GM19468 (cell line): Measurements from ENCODE around the gene C1QTNF4.
"Not testable (repeated sequence)": the region's sequence is repeated elsewhere in the genome, so short reads cannot be mapped to it uniquely, and the experiment has no call there.

ENCODE experiments used
- ATAC-seq: cut with Tn5 transposase; IDR thresholded peaks from one replicate; pipeline ENCODE4 v1.9.1; 2021; ENCODE audit warnings: mild to moderate bottlenecking, moderate library complexity, moderate number of reproducible peaks; ENCODE audit not compliant: unreplicated experiment; ENCODE audit errors: extremely low read depth

Gene C1QTNF4

DNA sequence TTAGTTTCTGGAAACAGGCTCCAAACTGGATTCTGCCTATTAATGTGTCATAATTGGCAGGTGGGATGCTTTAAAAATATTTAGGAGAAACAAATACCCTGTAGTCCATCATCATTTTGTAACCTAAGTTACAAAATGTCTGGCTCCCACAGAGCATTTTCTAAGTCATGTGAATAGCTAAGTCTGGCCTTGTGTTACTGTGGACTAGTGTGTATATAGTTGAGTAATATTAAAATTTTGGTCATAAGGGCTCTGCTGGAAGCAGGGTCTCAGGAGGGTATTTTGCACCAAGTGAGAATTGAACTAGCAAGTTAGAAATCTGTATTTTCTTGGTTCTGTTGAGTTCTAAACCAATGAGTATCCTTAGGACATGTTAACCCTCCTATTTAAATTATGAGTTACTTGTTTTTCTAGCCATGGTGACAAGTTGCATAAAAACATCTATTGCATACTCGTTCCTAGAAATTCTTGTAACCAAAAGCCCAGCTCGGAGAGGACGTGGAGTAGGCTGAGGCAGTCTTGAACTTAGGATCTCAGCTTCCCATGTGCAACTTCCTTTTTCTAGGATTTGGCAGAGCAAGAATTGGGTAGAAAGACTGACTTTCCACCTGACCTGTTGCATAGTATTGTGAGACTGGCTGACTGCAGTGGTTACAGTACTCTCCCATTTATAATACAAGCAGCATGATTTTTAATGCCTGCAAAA is 23.4 kb downstream of the C1QTNF4 start:
- ATAC-seq: no peak

DNA sequence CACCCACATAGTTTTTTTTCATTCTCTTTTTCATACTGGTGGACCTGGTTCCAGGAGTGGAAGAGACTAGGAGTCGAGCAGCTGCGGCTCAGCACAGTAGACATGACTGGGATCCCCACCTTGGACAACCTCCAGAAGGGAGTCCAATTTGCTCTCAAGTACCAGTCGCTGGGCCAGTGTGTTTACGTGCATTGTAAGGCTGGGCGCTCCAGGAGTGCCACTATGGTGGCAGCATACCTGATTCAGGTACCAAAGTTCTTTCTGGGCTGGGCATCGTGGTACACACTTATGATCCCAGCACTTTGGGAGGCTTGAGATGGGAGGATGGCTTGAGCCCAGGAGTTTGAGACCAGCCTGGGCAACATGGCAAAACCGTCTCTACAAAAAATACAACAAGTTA is 24.6 kb downstream of the C1QTNF4 start:
- no peak for ATAC-seq

DNA sequence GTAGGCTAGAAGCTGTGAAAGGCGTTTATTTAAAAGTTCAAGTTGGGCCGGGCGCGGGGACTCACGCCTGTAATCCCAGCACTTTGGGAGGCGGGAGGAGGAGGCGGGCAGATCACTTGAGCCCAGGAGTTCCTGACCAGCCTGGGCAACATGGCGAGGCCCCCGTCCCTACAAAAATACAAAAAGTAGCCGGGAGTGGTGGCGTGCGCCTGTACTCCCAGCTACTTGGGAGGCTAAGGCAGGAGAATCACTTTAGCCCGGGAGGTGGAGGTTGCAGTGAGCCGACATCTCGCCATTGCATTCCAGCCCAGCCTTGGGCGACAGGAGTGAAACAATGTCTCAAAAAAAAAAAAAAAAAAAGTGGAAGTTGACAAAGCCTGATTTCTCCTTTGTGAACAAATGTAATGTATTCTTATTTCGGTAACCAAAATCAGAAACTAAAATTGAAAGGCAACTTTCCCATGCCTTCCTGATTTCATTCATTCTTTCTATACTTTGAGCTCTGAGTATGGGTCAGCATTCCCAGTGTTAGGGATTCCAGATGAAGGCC is 28.0 kb downstream of the C1QTNF4 start:
- no peak for ATAC-seq

DNA sequence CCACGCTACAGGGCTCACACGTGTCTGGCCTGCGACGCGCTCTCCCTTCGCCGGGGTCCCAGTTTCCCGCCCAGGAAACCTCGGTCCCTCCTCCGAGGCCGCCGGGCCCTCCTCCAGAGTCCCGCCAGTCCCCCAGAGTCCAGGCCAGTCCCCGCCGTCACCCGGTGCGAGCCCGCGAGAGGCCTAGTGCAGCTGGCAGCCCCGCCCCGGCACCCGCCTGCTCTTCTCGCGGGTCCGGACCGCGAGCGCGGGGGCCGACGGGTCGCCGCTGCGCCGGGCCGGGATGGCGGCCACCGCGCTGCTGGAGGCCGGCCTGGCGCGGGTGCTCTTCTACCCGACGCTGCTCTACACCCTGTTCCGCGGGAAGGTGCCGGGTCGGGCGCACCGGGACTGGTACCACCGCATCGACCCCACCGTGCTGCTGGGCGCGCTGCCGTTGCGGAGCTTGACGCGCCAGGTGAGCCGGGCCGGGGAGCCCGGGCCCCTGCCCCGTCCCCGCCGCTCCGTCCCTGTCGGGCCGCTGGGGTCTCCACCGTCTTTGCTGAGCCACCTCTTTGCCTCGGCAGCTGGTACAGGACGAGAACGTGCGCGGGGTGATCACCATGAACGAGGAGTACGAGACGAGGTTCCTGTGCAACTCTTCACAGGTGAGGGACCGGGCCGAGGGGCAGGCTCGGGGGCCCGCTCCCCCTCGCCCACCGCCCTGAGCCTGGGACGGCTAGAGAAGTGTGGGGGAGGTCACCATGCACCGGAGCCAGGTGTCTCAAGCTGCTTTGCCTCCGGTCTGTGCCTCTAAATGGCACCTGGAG is 28.7 kb downstream of the C1QTNF4 start, which contains the start of gene PTPMT1:
Gene PTPMT1, plus strand, starts transcription at position 260 of the 809 bp plus-strand sequence. Its CDS starts 24 bp downstream, at position 284.
- ATAC-seq: peak; percentile 49

DNA sequence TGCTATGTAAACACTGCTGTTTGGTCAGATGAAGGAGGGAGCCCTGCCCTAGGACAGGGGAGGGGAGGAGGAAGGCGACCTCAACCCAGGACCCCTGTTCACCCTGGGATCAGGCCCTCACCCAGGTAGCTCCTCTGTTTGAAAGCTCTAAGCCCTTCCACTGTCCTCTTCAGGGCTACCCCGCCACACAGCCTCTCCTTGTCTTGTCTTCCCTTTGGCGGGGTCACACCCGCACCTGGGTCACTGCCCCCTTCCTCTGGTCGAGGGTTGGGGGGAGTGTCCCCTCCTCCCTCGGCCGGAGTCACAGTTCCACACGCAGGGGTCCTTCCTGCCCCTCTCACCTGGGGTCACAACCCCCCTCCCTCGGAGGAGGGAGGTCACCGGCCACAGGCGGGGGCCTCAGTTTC is 29.3 kb downstream of the C1QTNF4 start:
- ATAC-seq: no peak

DNA sequence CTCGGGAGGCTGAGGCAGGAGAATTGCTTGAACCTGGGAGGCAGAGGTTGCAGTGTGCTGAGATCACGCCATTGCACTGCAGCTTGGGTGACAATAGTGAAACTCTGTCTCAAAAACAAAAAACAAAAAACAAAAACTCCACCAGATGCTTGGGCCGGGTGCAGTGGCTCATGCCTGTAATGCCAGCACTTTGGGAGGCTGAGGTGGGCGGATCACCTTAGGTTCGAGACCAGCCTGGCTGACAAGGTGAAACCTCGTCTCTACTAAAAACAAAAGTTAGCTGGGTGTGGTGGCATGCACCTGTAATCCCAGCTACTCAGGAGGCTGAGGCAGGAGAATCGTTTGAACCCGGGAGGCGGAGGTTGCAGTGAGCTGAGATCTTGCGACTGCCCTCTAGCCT is 29.8 kb downstream of the C1QTNF4 start:
- ATAC-seq: not testable (repeated sequence)

DNA sequence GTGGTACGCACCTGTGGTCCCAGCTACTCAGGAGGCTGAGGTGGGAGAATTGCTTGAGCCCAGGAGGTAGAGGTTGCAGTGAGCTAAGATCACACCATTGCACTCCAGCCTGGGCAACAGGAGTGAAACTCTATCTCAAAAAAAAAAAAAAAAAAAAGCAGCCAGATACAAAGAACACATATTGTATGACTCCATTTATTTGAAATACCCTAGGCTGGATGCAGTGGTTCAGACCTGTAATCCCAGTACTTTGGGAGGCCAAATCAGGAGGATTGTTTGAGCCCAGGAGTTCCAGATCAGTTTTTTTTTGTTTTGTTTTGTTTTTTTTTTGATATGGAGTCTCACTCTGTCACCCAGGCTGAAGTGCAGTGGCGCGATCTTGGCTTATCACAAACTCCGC is 31.8 kb downstream of the C1QTNF4 start:
- not testable (repeated sequence) for ATAC-seq

DNA sequence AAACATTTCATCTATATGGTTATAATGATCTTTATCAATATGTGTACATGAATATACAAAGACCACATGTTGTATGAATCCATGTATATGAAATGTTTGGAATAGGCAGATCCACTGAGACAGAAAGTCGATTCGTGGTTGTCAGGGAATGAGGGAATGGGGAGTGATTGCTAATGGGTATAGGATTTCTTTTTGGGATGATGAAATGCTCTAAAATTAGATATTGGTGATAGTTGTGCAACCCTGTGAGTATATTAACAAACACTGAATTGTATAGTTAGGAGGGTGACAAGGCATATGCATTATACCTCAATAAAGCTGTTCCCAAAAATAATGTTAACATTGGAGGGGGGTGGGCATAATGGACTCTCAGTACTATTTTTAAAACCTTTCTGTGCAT is 33.8 kb downstream of the C1QTNF4 start:
- no peak for ATAC-seq

DNA sequence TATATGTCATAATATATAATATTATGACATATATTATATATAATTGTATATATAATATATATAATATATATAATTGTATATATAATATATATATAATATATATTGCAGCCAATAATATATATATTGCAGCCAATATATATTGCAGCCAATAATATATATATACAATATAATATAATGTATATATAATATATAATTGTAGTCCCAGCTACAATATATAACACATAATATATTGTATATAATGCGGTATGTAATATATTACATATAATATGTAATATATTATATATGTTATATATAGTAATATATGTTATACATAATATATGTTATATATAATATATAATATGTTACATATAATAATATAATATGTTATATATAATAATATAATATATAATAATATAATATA is 35.5 kb downstream of the C1QTNF4 start:
- ATAC-seq: no peak

DNA sequence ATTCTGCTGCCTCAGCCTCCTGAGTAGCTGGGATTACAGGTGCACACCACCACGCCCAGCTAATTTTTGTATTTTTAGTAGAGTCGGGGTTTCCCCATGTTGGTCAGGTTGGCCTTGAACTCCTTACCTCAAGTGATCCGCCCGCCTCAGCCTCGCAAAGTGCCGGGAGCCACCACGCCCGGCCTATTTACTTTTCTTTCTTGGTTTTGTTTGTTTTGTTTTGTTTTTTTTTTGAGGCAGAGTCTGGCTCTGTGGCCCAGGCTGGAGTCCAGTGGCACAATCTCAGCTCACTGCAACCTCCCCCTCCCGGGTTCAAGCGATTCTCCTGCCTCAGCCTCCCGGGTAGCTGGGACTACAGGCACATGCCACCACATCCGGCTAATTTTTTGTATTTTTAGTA is 37.2 kb downstream of the C1QTNF4 start:
- ATAC-seq: not testable (repeated sequence)

DNA sequence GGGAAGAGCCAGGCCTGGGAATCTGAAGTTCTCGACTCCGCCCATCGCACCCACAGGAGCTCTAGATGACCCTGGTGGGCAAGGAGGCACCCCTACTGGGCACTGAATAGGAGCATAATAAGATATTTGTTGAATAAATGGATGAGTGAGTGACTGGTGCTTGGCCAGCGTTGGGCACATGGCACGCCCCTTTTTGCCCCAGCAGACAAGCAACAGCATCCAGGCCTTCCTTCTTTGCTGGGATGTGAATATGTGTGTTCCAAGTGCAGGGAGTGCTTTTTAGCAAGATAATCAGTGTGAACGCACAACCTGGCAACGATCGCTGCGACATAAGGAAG is 40.8 kb downstream of the C1QTNF4 start:
- ATAC-seq: no peak

DNA sequence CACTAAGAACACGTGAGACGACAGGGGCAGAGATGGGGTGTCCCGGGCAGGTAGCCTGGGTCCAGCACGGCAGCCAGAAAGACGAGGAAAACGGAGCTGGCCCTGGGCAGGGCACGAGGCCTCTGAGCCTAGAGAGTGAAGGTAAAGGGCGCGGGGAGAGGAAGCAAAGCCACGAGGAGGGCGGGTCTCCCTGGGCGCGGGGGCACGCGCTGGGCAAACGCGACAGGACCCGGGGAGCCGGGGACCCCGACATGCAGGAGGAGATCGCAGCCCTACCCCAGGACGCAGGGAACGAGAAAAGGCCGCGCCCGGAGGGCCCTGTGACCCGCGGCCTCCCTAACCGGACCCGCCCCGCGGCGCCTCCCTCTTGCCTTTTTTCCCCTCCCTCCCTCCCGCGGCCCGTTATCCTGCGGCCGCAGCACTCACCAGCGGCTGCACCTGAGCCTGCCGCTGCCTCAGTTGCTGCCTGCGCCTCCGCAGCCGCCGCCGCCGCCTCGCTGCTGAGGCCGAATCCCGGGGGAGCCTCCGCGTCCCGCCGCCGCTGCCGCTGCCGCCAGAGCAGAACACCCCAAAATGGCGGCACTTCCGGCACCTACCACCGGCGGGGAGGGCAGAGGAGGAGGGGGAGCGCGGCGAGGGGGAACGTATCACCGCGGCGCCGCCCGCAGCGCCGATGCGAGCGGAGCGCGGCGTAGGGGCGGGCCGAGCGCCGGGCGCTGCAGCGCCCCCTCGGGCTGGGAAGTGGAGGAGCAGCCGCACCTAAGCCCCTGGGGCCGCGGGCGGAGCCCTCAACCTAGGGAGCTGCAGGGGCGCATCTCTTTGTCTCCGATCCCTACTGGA is 41.4 kb downstream of the C1QTNF4 start, which contains the start of gene CELF1:
Gene CELF1, minus strand, starts transcription at position 567 of the 840 bp plus-strand sequence. CDS start 53,609 bp downstream, outside the sequence.
- ATAC-seq: peak; percentile 94

DNA sequence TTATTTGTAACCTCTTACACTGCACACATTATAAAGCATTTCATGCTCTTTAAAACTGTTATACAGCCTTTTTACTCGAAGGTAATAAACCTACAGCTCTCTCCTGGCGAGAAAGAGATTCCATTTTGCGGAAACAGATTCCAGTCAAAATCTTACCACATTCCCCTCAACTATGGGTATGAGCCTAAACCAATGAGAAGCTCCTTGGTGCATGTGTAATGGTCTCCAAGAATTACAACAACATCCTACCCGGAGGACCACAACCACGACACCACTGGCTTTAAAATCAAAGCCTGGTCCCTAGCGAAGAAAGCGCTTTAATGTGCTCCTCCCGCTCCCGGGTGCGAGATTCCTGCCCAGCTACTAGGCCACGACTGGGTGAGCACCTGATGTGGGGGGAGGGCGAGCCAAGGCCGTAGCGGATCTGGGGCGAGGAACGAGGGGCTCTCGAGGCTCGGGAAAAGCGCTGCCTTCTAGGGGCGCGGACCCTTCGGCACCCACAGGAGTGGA is 42.1 kb downstream of the C1QTNF4 start:
- ATAC-seq: no peak

DNA sequence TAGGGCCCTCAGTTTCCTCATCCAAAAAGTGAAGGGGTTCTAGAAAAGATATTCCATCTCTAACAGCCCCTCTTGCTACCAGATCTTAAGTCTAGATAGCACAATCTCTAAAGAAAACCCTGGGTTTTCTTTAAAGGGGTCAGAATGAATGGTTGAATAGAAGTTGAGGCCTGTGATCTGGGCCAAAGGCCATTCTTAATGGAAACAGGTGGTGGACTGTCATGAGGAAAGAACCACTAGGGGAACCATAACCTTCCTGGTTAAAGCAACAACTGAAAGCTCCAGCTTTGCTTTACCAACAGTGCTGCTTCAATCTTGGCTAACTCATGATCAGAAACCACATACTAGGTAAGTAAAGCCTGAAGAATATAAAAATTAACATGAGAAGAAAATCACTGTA is 43.1 kb downstream of the C1QTNF4 start:
- ATAC-seq: no peak

DNA sequence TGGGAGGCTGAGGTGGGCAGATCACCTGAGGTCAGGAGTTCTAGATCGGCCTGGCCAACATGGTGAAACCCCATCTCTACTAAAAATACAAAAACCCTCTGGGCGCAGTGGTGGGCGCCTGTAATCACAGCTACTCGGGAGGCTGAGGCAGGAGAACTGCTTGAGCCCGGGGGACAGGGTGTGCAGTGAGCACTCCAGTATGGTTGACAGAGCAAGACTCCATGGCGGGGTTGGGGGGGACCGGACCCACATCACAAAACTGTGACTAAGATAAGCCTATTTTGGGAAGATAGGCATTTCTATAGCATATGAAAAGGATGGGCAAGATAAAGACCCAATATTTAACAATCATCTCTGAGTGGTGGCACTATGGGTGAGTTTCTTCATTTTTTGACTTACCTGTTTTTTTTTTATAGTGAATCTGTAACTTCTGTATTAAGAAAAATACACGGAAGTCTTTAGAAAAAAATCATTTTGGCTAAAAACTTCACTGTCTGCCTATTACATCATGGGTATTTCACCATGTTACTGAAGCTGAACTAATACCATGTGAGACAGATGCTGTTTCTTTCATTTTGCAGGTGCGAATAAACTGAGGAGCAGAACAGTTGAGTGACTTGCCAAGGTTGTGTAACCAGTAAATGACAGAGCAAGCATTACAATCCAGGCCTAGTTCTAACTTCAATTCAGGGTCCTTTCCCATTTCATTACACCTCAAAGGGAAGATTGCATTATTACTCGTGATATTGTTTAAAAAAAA is 43.7 kb downstream of the C1QTNF4 start:
- ATAC-seq: no peak

DNA sequence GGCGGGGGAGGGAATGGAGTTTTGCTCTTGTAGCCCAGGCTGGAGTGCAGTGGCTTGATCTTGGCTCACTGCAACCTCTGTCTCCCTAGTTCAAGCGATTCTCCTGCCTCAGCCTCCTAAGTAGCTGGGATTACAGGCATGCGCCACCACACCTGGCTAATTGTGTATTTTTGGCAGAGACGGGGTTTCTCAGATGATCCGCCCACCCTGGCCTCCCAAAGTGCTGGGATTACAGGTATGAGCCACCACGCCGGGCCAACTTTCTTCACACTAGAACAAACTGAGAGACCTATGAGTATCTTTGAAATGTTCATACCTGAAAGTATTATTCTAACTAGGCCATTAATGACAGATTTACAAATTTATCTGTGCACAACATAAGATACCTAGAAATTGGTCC is 47.9 kb downstream of the C1QTNF4 start:
- ATAC-seq: not testable (repeated sequence)

DNA sequence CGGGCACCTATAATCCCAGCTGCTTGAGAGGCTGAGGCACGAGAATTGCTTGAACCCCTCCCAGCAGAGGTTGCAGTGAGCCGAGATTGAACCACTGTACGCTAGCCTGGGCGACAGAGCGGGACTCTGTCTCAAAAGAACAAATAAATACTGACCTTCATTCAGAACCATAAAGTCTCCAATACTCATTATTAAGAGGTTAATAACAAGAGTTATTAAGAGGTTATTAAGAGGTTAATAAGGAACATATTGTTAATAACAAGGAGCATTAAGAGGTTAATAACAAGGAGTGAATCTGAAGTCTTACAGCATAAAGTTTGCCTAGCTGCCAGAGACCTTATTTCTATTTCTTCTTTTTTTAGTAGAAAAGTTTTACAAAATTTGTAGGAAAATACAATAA is 48.9 kb downstream of the C1QTNF4 start:
- no peak for ATAC-seq

DNA sequence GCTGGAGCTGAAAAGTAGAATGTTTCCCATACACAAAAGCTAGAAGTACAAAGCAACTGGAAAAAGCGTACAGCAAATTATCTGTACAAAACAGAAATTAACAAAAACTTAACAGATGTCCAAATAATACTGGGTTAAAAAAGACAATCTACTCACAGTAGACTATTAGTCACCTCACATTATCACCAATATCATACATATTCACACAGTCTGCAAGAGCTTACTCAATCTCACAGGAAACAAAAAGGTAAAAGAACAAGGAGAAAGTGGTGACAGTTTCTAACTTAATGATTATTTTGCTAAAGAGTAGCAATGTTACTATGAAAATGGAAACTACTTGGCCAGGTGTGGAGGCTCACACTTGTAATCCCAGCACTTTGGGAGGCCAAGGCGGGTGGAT is 53.1 kb downstream of the C1QTNF4 start:
- no peak for ATAC-seq

DNA sequence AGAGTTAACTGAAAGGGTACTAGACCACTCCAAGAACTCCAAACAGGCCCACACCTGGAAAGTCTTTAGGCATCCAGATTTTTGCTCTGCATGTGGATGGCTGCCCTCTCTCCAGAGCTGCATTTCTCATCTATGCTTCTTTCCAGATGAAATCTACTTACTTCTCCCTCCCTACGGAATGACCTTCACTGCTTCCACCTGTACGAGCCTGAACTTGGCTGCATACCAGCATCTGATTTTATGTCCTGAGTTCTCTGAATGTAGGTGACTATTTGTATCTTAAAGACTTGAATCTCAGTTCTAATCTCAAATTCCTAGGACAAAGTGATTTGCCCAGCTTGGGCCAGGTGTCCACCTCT is 54.6 kb downstream of the C1QTNF4 start:
- no peak for ATAC-seq
